Mesenchymal stem cell (in vitro differentiated cells and primary cell): Measurements from ENCODE around the gene MAP7D3.
A peak's percentile ranks its signal among the peaks of the same experiment; 100 is the strongest.

Experiments used
- DNase-seq: peaks from one replicate; pipeline ENCODE4 v3.0.0-alpha.2; 2013
- H2AFZ ChIP-seq: one replicate; pipeline ENCODE4 v1.6.1; 2013; ENCODE audit warnings: low read depth, mild to moderate bottlenecking, control low read depth, inconsistent platforms, low read length, moderate library complexity
- H2AK5ac ChIP-seq: 2 replicates; pipeline ENCODE4 v1.6.1; 2013; ENCODE audit warnings: low read length, moderate library complexity, mild to moderate bottlenecking, inconsistent platforms; ENCODE audit not compliant: severe bottlenecking
- H2BK120ac ChIP-seq: one replicate; pipeline ENCODE4 v1.6.1; 2013; ENCODE audit warnings: low read depth, mild to moderate bottlenecking, inconsistent platforms, low read length, moderate library complexity
- H2BK12ac ChIP-seq, 2 experiments: one replicate each; pipeline ENCODE4 v1.6.1; 2013; ENCODE audit warnings: inconsistent platforms in 2 of 2, low read length in 2 of 2, mild to moderate bottlenecking in 2 of 2, moderate library complexity in 2 of 2, control low read depth in 1 of 2
- H2BK15ac ChIP-seq: one replicate; pipeline ENCODE4 v1.6.1; 2013; ENCODE audit warnings: mild to moderate bottlenecking, low read depth, inconsistent platforms; ENCODE audit not compliant: poor library complexity, severe bottlenecking
- H2BK5ac ChIP-seq: 2 replicates; pipeline ENCODE4 v1.6.1; 2013; ENCODE audit warnings: low read depth, mild to moderate bottlenecking, low read length, control low read depth, inconsistent platforms; ENCODE audit not compliant: poor library complexity, severe bottlenecking
- H3K14ac ChIP-seq, 2 experiments: one replicate each; pipeline ENCODE4 v1.6.1; 2013; ENCODE audit warnings: inconsistent platforms in 2 of 2, low read length in 2 of 2, control low read depth in 1 of 2, mild to moderate bottlenecking in 1 of 2, moderate library complexity in 1 of 2
- H3K18ac ChIP-seq, 2 experiments: one replicate each; pipeline ENCODE4 v1.6.1; 2013; ENCODE audit warnings: inconsistent platforms in 2 of 2, low read length in 2 of 2, control low read depth in 1 of 2, low read depth in 1 of 2, mild to moderate bottlenecking in 1 of 2
- H3K23ac ChIP-seq, 2 experiments: one replicate each; pipeline ENCODE4 v1.6.1; 2013; ENCODE audit warnings: inconsistent platforms in 2 of 2, low read length in 2 of 2, mild to moderate bottlenecking in 2 of 2, moderate library complexity in 2 of 2, control low read depth in 1 of 2
- H3K27ac ChIP-seq: 2 replicates; pipeline ENCODE4 v1.5.1; 2013; ENCODE audit warnings: mild to moderate bottlenecking, moderate library complexity, low read length, control low read depth, inconsistent platforms; ENCODE audit not compliant: poor library complexity, severe bottlenecking
- H3K27me3 ChIP-seq, 2 experiments: 2 replicates each; pipeline versions ENCODE4 v1.6.1 to v1.7.0; 2013; ENCODE audit warnings: low read length in 2 of 2, mild to moderate bottlenecking in 2 of 2, moderate library complexity in 2 of 2, control low read depth in 1 of 2, inconsistent platforms in 1 of 2; ENCODE audit not compliant: control insufficient read depth in 1 of 2, insufficient read depth in 1 of 2
- H3K36me3 ChIP-seq, 2 experiments: 2 replicates each; pipeline versions ENCODE4 v1.6.1 to v1.7.0; 2013; ENCODE audit warnings: low read length in 2 of 2, control low read depth in 1 of 2, inconsistent platforms in 1 of 2, low read depth in 1 of 2, mild to moderate bottlenecking in 1 of 2; ENCODE audit not compliant: insufficient read depth in 2 of 2, control insufficient read depth in 1 of 2
- H3K4ac ChIP-seq, 2 experiments: one replicate each; pipeline ENCODE4 v1.6.1; 2013; ENCODE audit warnings: inconsistent platforms in 2 of 2, low read length in 2 of 2, mild to moderate bottlenecking in 2 of 2, moderate library complexity in 2 of 2, control low read depth in 1 of 2, low read depth in 1 of 2
- H3K4me1 ChIP-seq: 2 replicates; pipeline ENCODE4 v1.6.1; 2013; ENCODE audit warnings: low read depth, low read length, control low read depth; ENCODE audit not compliant: control insufficient read depth, insufficient read depth
- H3K4me2 ChIP-seq: 2 replicates; pipeline ENCODE4 v1.6.1; 2013; ENCODE audit warnings: low read length, mild to moderate bottlenecking, inconsistent platforms; ENCODE audit not compliant: poor library complexity, severe bottlenecking
- H3K4me3 ChIP-seq, 2 experiments: 2 replicates each; pipeline versions ENCODE4 v1.5.1 to v1.7.0; 2013; ENCODE audit warnings: low read length in 2 of 2, mild to moderate bottlenecking in 2 of 2, control low read depth in 1 of 2, low read depth in 1 of 2; ENCODE audit not compliant: insufficient read depth in 1 of 2
- H3K79me1 ChIP-seq: replicated peaks from 2 replicates; pipeline ENCODE4 v1.6.1; 2013; ENCODE audit warnings: mild to moderate bottlenecking, control low read depth, low read length, inconsistent platforms; ENCODE audit not compliant: poor library complexity, severe bottlenecking
- H3K9ac ChIP-seq: 2 replicates; pipeline ENCODE4 v1.7.0; 2013; ENCODE audit warnings: mild to moderate bottlenecking, low read length, moderate library complexity
- H3K9me3 ChIP-seq: 2 replicates; pipeline ENCODE4 v1.7.0; 2013; ENCODE audit warnings: mild to moderate bottlenecking, low read length; ENCODE audit not compliant: control insufficient read depth
- H4K8ac ChIP-seq: one replicate; pipeline ENCODE4 v1.6.1; 2013; ENCODE audit warnings: inconsistent platforms, mild to moderate bottlenecking, low read length, moderate library complexity
- H4K91ac ChIP-seq: one replicate; pipeline ENCODE4 v1.6.1; 2013; ENCODE audit warnings: mild to moderate bottlenecking, low read length, inconsistent platforms
- WGBS: methylation state at CpG from one replicate; pipeline ENCODE4 v1.1.7; 2013; ENCODE audit warnings: mixed read lengths; 5-methylcytosine and 5-hydroxymethylcytosine counted together

Gene MAP7D3

DNA sequence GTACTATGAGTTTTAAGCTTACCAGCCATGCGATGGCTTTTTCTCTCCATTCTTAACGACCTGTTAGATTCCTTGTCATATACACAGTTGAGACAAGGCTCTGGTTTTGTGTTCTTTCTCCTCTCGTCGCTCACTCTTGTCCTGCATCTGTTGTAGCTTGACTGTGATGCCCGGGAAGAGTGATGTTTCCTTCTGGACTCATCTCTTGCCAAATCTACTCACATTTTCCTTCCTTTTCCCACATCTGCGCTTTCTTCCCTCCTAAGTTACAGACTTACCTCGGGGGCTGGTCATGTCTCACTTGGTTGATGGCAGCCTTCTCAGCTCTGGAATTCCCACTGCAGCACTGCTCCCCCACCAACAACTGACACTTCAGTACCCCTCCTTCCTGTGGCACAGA, 4.8 kb upstream of the MAP7D3 start:
- Histone ChIP-seq H2AFZ (no peak overlapping the region), H3K27me3 (peaks cover 0 to 16% of the 10 kb centered on the region in 2 experiments), H2BK12ac (no peak overlapping the region), H3K4ac (no peak overlapping the region), H2AK5ac (peak overlapping the region; percentile 48), H3K36me3 (no peaks in the 10 kb centered on the region), H3K4me1 (peaks cover 1% of the 10 kb centered on the region), H2BK120ac (no peak overlapping the region), H3K27ac (no peak overlapping the region), H3K18ac (peak overlapping the region in 1 of 2 experiments; percentile 57), H2BK15ac (no peak overlapping the region), H3K4me3 (peak overlapping the region in 1 of 2 experiments; percentile 47), H3K9me3 (no peaks in the 10 kb centered on the region), H3K9ac (peak overlapping the region; percentile 54), H3K23ac (no peak overlapping the region), H4K8ac (no peak overlapping the region), H3K14ac (no peak overlapping the region), H4K91ac (no peak overlapping the region), H2BK5ac (no peak overlapping the region), H3K4me2 (no peak overlapping the region), H3K79me1 (no peaks in the 10 kb centered on the region)
- WGBS: 50% methylated on average over 7 of the region's 7 CpGs
- DNase-seq: no peak

DNA sequence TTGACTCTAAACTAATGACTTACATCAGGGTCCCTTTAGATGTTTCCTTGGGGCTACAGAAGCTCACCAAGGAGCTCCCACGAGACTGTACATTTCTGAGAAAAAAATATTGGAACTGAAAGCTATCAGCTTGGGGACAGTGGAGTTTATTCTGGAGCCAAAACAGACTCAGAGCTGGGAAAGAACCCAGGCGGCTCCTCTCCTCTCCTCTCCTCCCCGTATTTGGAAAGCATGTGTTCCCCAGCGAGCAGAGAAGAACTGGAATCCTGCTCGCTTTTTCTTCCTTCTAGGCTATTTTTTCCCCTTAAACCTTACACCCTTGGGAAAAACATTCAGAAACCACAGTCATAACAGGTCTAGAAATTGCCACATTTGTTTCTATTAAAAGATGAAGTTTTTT, 4.3 kb upstream of the MAP7D3 start:
- no peak overlapping the region for H3K4me2 ChIP-seq
- no peak for DNase-seq
- H3K27me3 ChIP-seq: peaks cover 0 to 16% of the 10 kb centered on the region in 2 experiments
- H3K4me3 ChIP-seq: peak overlapping the region in 1 of 2 experiments; percentile 47
- H2BK120ac ChIP-seq: no peak overlapping the region
- H2BK12ac ChIP-seq: no peak overlapping the region
- no peaks in the 10 kb centered on the region for H3K36me3 ChIP-seq
- no peaks in the 10 kb centered on the region for H3K9me3 ChIP-seq
- H3K27ac ChIP-seq: no peak overlapping the region
- no peak overlapping the region for H3K18ac ChIP-seq
- no peaks in the 10 kb centered on the region for H3K79me1 ChIP-seq
- H4K8ac ChIP-seq: no peak overlapping the region
- no peak overlapping the region for H3K4ac ChIP-seq
- no peak overlapping the region for H2AFZ ChIP-seq
- WGBS: 73% methylated on average over 3 of the region's 5 CpGs
- peak overlapping the region; percentile 54 for H3K9ac ChIP-seq
- no peak overlapping the region for H2BK5ac ChIP-seq
- no peak overlapping the region for H3K14ac ChIP-seq
- H2AK5ac ChIP-seq: no peak overlapping the region
- no peak overlapping the region for H3K23ac ChIP-seq
- H3K4me1 ChIP-seq: peaks cover 1% of the 10 kb centered on the region
- H4K91ac ChIP-seq: no peak overlapping the region
- H2BK15ac ChIP-seq: no peak overlapping the region

DNA sequence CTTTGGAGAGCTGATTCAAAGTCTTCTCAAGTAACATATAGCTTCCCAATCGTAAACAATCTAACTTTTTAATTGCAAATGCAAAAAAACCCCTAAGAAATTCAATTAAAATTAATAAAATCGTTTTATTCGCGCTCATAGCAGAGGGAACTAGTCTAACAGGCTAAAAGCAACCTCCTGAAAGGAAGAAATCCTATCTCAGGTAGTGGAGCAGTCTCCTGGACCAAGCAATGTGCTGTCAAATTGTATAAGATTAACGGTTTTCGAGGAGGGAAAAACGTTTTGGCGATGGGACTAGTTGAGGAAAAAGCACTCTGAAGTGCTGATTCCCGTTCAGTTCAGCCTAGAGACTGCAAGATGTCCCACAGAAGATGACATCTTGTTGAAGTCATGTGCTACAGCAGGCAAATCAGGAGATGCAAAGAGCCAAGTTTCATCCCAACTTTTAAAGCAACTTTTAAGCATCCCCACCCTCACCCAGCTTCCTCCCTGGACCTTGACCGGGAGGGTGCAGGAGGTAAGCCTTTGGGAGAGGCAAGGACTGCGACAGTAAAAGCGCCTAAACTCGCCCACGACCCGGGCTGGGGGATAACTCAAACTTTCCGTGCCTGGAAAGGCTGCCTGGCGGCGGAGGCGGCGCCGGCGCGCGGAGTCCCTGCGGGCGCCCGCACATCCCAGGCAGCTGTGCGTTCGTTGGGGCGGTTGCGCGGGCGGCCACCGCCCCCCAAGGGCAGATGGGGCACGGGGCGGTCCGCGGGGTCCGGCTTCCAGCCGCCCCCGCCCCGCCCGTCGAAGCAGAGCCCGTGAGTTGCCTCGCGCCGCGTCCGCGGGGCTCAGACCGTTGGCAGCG, 784 bp downstream of the MAP7D3 start:
- H3K9me3 ChIP-seq: no peaks in the 10 kb centered on the region
- no peak overlapping the region for H3K14ac ChIP-seq
- H2AK5ac ChIP-seq: no peak overlapping the region
- no peaks in the 10 kb centered on the region for H3K36me3 ChIP-seq
- no peak overlapping the region for H4K8ac ChIP-seq
- peak overlapping the region; percentile 30 for H3K4me2 ChIP-seq
- peak overlapping the region; percentile 84 for H3K9ac ChIP-seq
- DNase-seq: peak; percentile 59
- no peak overlapping the region for H2BK120ac ChIP-seq
- H4K91ac ChIP-seq: no peak overlapping the region
- no peak overlapping the region for H3K23ac ChIP-seq
- 3% methylated on average over 31 of the region's 53 CpGs for WGBS
- peak overlapping the region; percentile 79 to 80 for H3K4me3 ChIP-seq
- no peak overlapping the region for H3K27ac ChIP-seq
- peak overlapping the region in 1 of 2 experiments; percentile 58 for H3K4ac ChIP-seq
- peak overlapping the region; percentile 5 to 66 for H3K18ac ChIP-seq
- peaks cover 0 to 15% of the 10 kb centered on the region in 2 experiments for H3K27me3 ChIP-seq
- H2BK5ac ChIP-seq: no peak overlapping the region
- H3K79me1 ChIP-seq: no peaks in the 10 kb centered on the region
- no peak overlapping the region for H2BK12ac ChIP-seq
- peak overlapping the region; percentile 39 for H2AFZ ChIP-seq
- H3K4me1 ChIP-seq: peaks cover 1% of the 10 kb centered on the region
- peak overlapping the region; percentile 95 for H2BK15ac ChIP-seq

DNA sequence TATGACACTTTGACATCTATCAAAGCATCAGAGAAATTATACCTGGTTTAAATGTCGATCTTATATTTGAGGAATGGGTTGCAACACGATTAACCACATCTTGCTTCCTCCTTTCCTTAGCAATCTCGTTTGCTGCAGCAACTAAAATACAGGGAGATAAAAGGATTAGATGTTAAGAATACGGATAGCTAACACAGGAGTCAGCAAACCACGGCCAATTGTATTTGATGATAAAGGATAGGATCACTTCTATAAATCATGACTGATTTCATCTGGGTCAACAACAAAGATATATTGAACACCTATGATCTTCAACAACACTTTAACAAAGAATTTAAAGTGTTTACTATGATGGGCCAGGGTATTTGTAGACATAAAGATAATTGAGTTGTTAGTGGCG, 5.0 kb downstream of the MAP7D3 start:
- no peak for DNase-seq

More for the DNA sequence above, 5.0 kb downstream of the MAP7D3 start:
- Histone ChIP-seq H4K91ac (no peak overlapping the region), H3K14ac (no peak overlapping the region), H3K27ac (no peak overlapping the region), H2BK15ac (no peak overlapping the region), H2BK5ac (no peak overlapping the region), H4K8ac (no peak overlapping the region), H3K4me1 (no peaks in the 10 kb centered on the region), H2AK5ac (no peak overlapping the region), H3K4me3 (no peak overlapping the region), H3K4me2 (no peak overlapping the region), H3K9ac (no peak overlapping the region), H2BK12ac (no peak overlapping the region), H3K79me1 (peaks cover 8% of the 10 kb centered on the region), H3K4ac (no peak overlapping the region), H3K27me3 (peaks cover 0 to 14% of the 10 kb centered on the region in 2 experiments), H3K9me3 (no peaks in the 10 kb centered on the region), H2BK120ac (no peak overlapping the region), H3K36me3 (peaks cover 9 to 40% of the 10 kb centered on the region in 2 experiments), H3K23ac (no peak overlapping the region), H2AFZ (no peak overlapping the region), H3K18ac (no peak overlapping the region)
- no CpG with 5 or more reads among the region's 6 CpGs for WGBS
